A549 (cell line): ENCODE measurements around the gene TEX51.

ENCODE experiments used
- CEBPB ChIP-seq, 2 experiments: fragments of >200 bp in 1 of 2; sonication (Bioruptor Twin) in 1 of 2; formaldehyde crosslinking in 1 of 2; IDR thresholded peaks; 2 replicates each; pipeline ENCODE4 v1.6.1; 2012 to 2016
- CTCF ChIP-seq: fragments of >200 bp; sonication (Bioruptor Twin); formaldehyde crosslinking; IDR thresholded peaks from 3 replicates; pipeline ENCODE4 v1.5.1; 2016
- EHMT2 ChIP-seq: fragments of 200-600 bp; sonication (generic); IDR thresholded peaks from 2 replicates; pipeline ENCODE4 v1.6.1; 2016; ENCODE audit warnings: antibody characterized with exemption, low read depth, mild to moderate bottlenecking, moderate library complexity
- EP300 ChIP-seq, 2 experiments: fragments of >200 bp; sonication (Bioruptor Twin); formaldehyde crosslinking; IDR thresholded peaks; 2 replicates in 1 of 2; 3 replicates in 1 of 2; pipeline ENCODE4 v1.6.1; 2016 to 2017
- HDAC2 ChIP-seq: fragments of 200-600 bp; sonication (generic); IDR thresholded peaks from 2 replicates; pipeline ENCODE4 v1.6.1; 2016
- MAX ChIP-seq: IDR thresholded peaks from 2 replicates; pipeline ENCODE4 v1.6.1; 2012
- RAD21 ChIP-seq, 2 experiments: fragments of >200 bp in 1 of 2; sonication (Bioruptor Twin) in 1 of 2; formaldehyde crosslinking in 1 of 2; IDR thresholded peaks in 1 of 2; conservative IDR thresholded peaks in 1 of 2; 2 replicates in 1 of 2; 3 replicates in 1 of 2; pipeline ENCODE4 v1.6.1; 2012 to 2018; ENCODE audit warnings: inconsistent platforms in 1 of 2
- SMC3 ChIP-seq: fragments of >200 bp; sonication (Bioruptor Twin); formaldehyde crosslinking; IDR thresholded peaks from 3 replicates; pipeline ENCODE4 v1.6.1; 2018; ENCODE audit warnings: inconsistent platforms
- ZSCAN20 ChIP-seq: fragments of 250-450 bp; sonication (Bioruptor Pico); IDR thresholded peaks from 2 replicates; pipeline ENCODE4 v1.8.0; 2022; ENCODE audit warnings: mild to moderate bottlenecking, moderate library complexity

GRCh38 chr2:126911111-126911796 is 12.6 kb downstream of the TEX51 start:
- TF ChIP-seq EP300 (IDR thresholded peaks at IDR 0.05) (no peak), CEBPB (IDR thresholded peaks at IDR 0.05) (no peak), SMC3 (no peak), CTCF (no peak), EHMT2 (no peak), ZSCAN20 (CRISPR knock-in tag) (no peak), MAX (no peak), HDAC2 (no peak), RAD21 (conservative IDR thresholded peaks at IDR 0.05 in 1 of 2, IDR thresholded peaks at IDR 0.05 in 1 of 2) (no peak)
